CD14-positive monocyte (primary cell): ENCODE measurements around the gene INF2. TPM values are rescaled to one million over a fixed set of nuclear protein-coding genes. Genes with fewer than 3 reads are reported as not detected.

ENCODE experiments used
- DNase-seq, 3 donors: peaks; one replicate each; pipeline ENCODE4 v3.0.0-alpha.2; 2011 to 2022
- H2AFZ ChIP-seq: 2 replicates; pipeline ENCODE4 v1.6.0; 2012; ENCODE audit warnings: mild to moderate bottlenecking, low read depth, low read length, inconsistent platforms; ENCODE audit not compliant: insufficient read depth, poor library complexity, severe bottlenecking
- H3K27ac ChIP-seq, 2 donors: 1 replicate in 1 of 2; 2 replicates in 1 of 2; pipeline ENCODE4 v1.5.1; 2012 to 2013; ENCODE audit warnings: low read length in 2 of 2, control low read depth in 1 of 2, inconsistent platforms in 1 of 2, low read depth in 1 of 2, mild to moderate bottlenecking in 1 of 2
- H3K27me3 ChIP-seq, 2 donors: one replicate each; pipeline versions ENCODE4 v1.6.0 to v1.6.1; 2011 to 2013; ENCODE audit warnings: low read length in 2 of 2; ENCODE audit not compliant: control insufficient read depth in 2 of 2, insufficient read depth in 2 of 2
- H3K36me3 ChIP-seq, 2 donors: replicated peaks in 1 of 2; 1 replicate in 1 of 2; 2 replicates in 1 of 2; pipeline versions ENCODE4 v1.5.1 to v1.6.1; 2012 to 2013; ENCODE audit warnings: low read length in 2 of 2, control low read depth in 1 of 2, inconsistent platforms in 1 of 2, mild to moderate bottlenecking in 1 of 2; ENCODE audit not compliant: insufficient read depth in 2 of 2, control insufficient read depth in 1 of 2
- H3K4me1 ChIP-seq, 2 donors: 1 replicate in 1 of 2; 2 replicates in 1 of 2; pipeline versions ENCODE4 v1.5.1 to v1.6.1; 2012 to 2013; ENCODE audit warnings: low read length in 2 of 2, control low read depth in 1 of 2, inconsistent platforms in 1 of 2, mild to moderate bottlenecking in 1 of 2, moderate library complexity in 1 of 2; ENCODE audit not compliant: insufficient read depth in 2 of 2, control insufficient read depth in 1 of 2
- H3K4me2 ChIP-seq: replicated peaks from 2 replicates; pipeline ENCODE3; 2012; ENCODE audit warnings: low read length, moderate library complexity, mild to moderate bottlenecking; ENCODE audit not compliant: poor library complexity, severe bottlenecking; ENCODE audit errors: extremely low read depth
- H3K4me3 ChIP-seq, 3 experiments: fragments of 200-600 bp in 1 of 3; sonication (generic) in 1 of 3; replicated peaks in 1 of 3; 1 replicate in 2 of 3; 2 replicates in 1 of 3; pipeline ENCODE4 v1.5.1; 2011 to 2013; ENCODE audit warnings: low read length in 3 of 3, mild to moderate bottlenecking in 3 of 3, control low read depth in 2 of 3, low read depth in 2 of 3, inconsistent platforms in 1 of 3, moderate library complexity in 1 of 3
- H3K79me2 ChIP-seq: 2 replicates; pipeline ENCODE4 v1.6.0; 2012; ENCODE audit warnings: mild to moderate bottlenecking, control low read depth, inconsistent platforms, low read length, moderate library complexity; ENCODE audit not compliant: insufficient read depth
- H3K9ac ChIP-seq: 2 replicates; pipeline ENCODE4 v1.6.0; 2017; ENCODE audit warnings: low read length, mild to moderate bottlenecking; ENCODE audit not compliant: insufficient read depth, poor library complexity, severe bottlenecking
- H3K9me3 ChIP-seq, 2 donors: replicated peaks in 1 of 2; 1 replicate in 1 of 2; 2 replicates in 1 of 2; pipeline versions ENCODE4 v1.5.1 to v1.6.1; 2012 to 2013; ENCODE audit warnings: low read length in 2 of 2, control low read depth in 1 of 2; ENCODE audit not compliant: control insufficient read depth in 1 of 2, insufficient read depth in 1 of 2
- H4K20me1 ChIP-seq: 2 replicates; pipeline ENCODE4 v1.6.0; 2012; ENCODE audit warnings: mild to moderate bottlenecking, low read length, control low read depth, moderate library complexity; ENCODE audit not compliant: insufficient read depth
- H3K27ac Mint-ChIP-seq, 7 donors: one replicate each; pipeline ENCODE4 v1.8.0; 2020; ENCODE audit warnings: mild to moderate bottlenecking in 7 of 7, mixed read lengths in 7 of 7, moderate library complexity in 6 of 7, inconsistent platforms in 2 of 7
- H3K27me3 Mint-ChIP-seq, 3 donors: one replicate each; pipeline ENCODE4 v1.8.0; 2021 to 2022; ENCODE audit warnings: low read depth in 3 of 3, mild to moderate bottlenecking in 3 of 3, mixed read lengths in 3 of 3, moderate library complexity in 3 of 3, inconsistent platforms in 1 of 3
- H3K36me3 Mint-ChIP-seq, 2 donors: one replicate each; pipeline ENCODE4 v1.8.0; 2020; ENCODE audit warnings: mixed read lengths in 2 of 2, inconsistent platforms in 1 of 2, mild to moderate bottlenecking in 1 of 2
- H3K4me1 Mint-ChIP-seq: one replicate; pipeline ENCODE4 v1.8.0; 2020; ENCODE audit warnings: mild to moderate bottlenecking, mixed read lengths
- H3K4me3 Mint-ChIP-seq, 2 donors: one replicate each; pipeline ENCODE4 v1.8.0; 2020; ENCODE audit warnings: mild to moderate bottlenecking in 2 of 2, mixed read lengths in 2 of 2, moderate library complexity in 1 of 2
- H3K9me3 Mint-ChIP-seq, 7 donors: one replicate each; pipeline ENCODE4 v1.8.0; 2020 to 2022; ENCODE audit warnings: mixed read lengths in 7 of 7, mild to moderate bottlenecking in 6 of 7, moderate library complexity in 6 of 7, inconsistent platforms in 2 of 7
- CTCF ChIP-seq: fragments of 200-600 bp; IDR thresholded peaks from one replicate; pipeline ENCODE4 v1.8.0; 2022; ENCODE audit warnings: antibody characterized with exemption, mild to moderate bottlenecking
- WGBS: methylation state at CpG from one replicate; pipeline ENCODE4 v1.1.5; 2013; ENCODE audit warnings: missing lambda C conversion rate; ENCODE audit not compliant: insufficient coverage; 5-methylcytosine and 5-hydroxymethylcytosine counted together
- intact Hi-C, 2 donors: fragments of 100-400 bp; cut with micrococcal nuclease; formaldehyde crosslinking; loops; one replicate each; pipeline versions ENCODE4 v1.15.0 to v1.15.1; 2023
- polyA plus RNA-seq, 3 donors: library from polyadenylated mRNA; depleted of rRNA in 1 of 3; unstranded in 2 of 3; stranded (reverse) in 1 of 3; fragments of 300-500 nt in 2 of 3; fragments of >200 nt in 1 of 3; fragmentation: Illumina TruSeq in 2 of 3; gene quantifications; 1 replicate in 2 of 3; 2 replicates in 1 of 3; pipeline ENCODE4 v1.2.3, GENCODE V29; 2012 to 2021

Gene INF2
- polyA plus RNA-seq, 3 donors = 2.9 to 23.3 (median 3.8) TPM

GRCh38 chr14:104747876-104748275 lies 58.5 kb downstream of the INF2 start:
- no peak overlapping the region for H3K9ac ChIP-seq
- H3K9me3 ChIP-seq = no peaks in the 10 kb centered on the region
- no peak for TF ChIP-seq CTCF
- H4K20me1 ChIP-seq = no peaks in the 10 kb centered on the region
- no peak overlapping the region for H3K4me3 ChIP-seq
- H3K27me3 ChIP-seq = no peaks in the 10 kb centered on the region
- Mint-ChIP-seq H3K27ac (no peak overlapping the region), H3K9me3 (peaks cover 0 to 8% (median 2%) of the 10 kb centered on the region in 7 donors), H3K36me3 (peaks cover 0 to 4% of the 10 kb centered on the region in 2 donors), H3K4me3 (no peak overlapping the region), H3K27me3 (no peaks in the 10 kb centered on the region), H3K4me1 (peaks cover 17% of the 10 kb centered on the region)
- intact Hi-C loops = no loop called here
- no peaks in the 10 kb centered on the region for H3K36me3 ChIP-seq
- peaks cover 6 to 25% of the 10 kb centered on the region in 2 donors for H3K4me1 ChIP-seq
- H3K79me2 ChIP-seq = no peaks in the 10 kb centered on the region
- DNase-seq = no peak
- H2AFZ ChIP-seq = peak overlapping the region; percentile 41
- 60% methylated on average over 9 of the region's 9 CpGs for WGBS
- no peak overlapping the region for H3K27ac ChIP-seq
- H3K4me2 ChIP-seq = no peak overlapping the region

GRCh38 chr14:104749111-104749649 lies 59.8 kb downstream of the INF2 start:
- Histone ChIP-seq H3K79me2 (peaks cover 12% of the 10 kb centered on the region), H3K36me3 (no peaks in the 10 kb centered on the region), H3K4me1 (peaks cover 14 to 35% of the 10 kb centered on the region in 2 donors), H3K27ac (no peak overlapping the region), H3K9me3 (no peaks in the 10 kb centered on the region), H3K4me2 (no peak overlapping the region), H3K4me3 (no peak overlapping the region), H3K27me3 (no peaks in the 10 kb centered on the region), H4K20me1 (peaks cover 2% of the 10 kb centered on the region), H2AFZ (no peak overlapping the region), H3K9ac (no peak overlapping the region)
- Mint-ChIP-seq H3K4me1 (peaks cover 24% of the 10 kb centered on the region), H3K4me3 (no peak overlapping the region), H3K27me3 (no peaks in the 10 kb centered on the region), H3K9me3 (peaks cover 0 to 8% (median 2%) of the 10 kb centered on the region in 7 donors), H3K27ac (peak overlapping the region in 1 of 7 donors; percentile 71), H3K36me3 (peaks cover 0 to 4% of the 10 kb centered on the region in 2 donors)
- no peak for TF ChIP-seq CTCF
- no peak for DNase-seq
- intact Hi-C loops = no loop called here
- 44% methylated on average over 9 of the region's 11 CpGs for WGBS
